ENCODE results near the gene LRIG1. TPM values are rescaled to one million over a fixed set of nuclear protein-coding genes. Genes with fewer than 3 reads are reported as not detected.
"Not testable (repeated sequence)": the region's sequence is repeated elsewhere in the genome, so short reads cannot be mapped to it uniquely, and the experiment has no call there.

LRIG1 gene
- total RNA-seq, 1 donor from 2014 or later = 111 TPM

GRCh38 chr3:66423791-66424190, 77.0 kb downstream of the LRIG1 start:
- no peak for DNase-seq (ENCODE audit: low read depth, low spot score)

GRCh38 chr3:66421893-66422292, 78.9 kb downstream of the LRIG1 start:
- DNase-seq (ENCODE audit: low read depth, low spot score) = not testable (repeated sequence)

GRCh38 chr3:66421144-66421543, 79.7 kb downstream of the LRIG1 start:
- not testable (repeated sequence) for DNase-seq (ENCODE audit: low read depth, low spot score)

GRCh38 chr3:66419036-66419435, 81.8 kb downstream of the LRIG1 start:
- no peak for DNase-seq (ENCODE audit: low read depth, low spot score)

GRCh38 chr3:66418475-66418931, 82.3 kb downstream of the LRIG1 start:
- DNase-seq (ENCODE audit: low read depth, low spot score) = no peak

GRCh38 chr3:66416556-66417304, 84.1 kb downstream of the LRIG1 start:
- DNase-seq (ENCODE audit: low read depth, low spot score) = no peak

- no peak for DNase-seq (ENCODE audit: low read depth, low spot score)
These were observed 84.9 kb downstream of the LRIG1 start for GRCh38 chr3:66415867-66416428.

- no peak for DNase-seq (ENCODE audit: low read depth, low spot score)
These were observed 86.0 kb downstream of the LRIG1 start for GRCh38 chr3:66414846-66415245.

- no peak for DNase-seq (ENCODE audit: low read depth, low spot score)
These were observed 87.6 kb downstream of the LRIG1 start for GRCh38 chr3:66413151-66413751.

GRCh38 chr3:66411961-66412887, 88.6 kb downstream of the LRIG1 start:
- DNase-seq (ENCODE audit: low read depth, low spot score) = no peak

GRCh38 chr3:66411474-66411873, 89.3 kb downstream of the LRIG1 start:
- DNase-seq (ENCODE audit: low read depth, low spot score) = no peak

- DNase-seq (ENCODE audit: low read depth, low spot score) = no peak
These were observed 89.8 kb downstream of the LRIG1 start for GRCh38 chr3:66410976-66411375.

- no peak for DNase-seq (ENCODE audit: low read depth, low spot score)
These were observed 90.8 kb downstream of the LRIG1 start for GRCh38 chr3:66409771-66410754.

- DNase-seq (ENCODE audit: low read depth, low spot score) = no peak
These were observed 93.1 kb downstream of the LRIG1 start for GRCh38 chr3:66407611-66408218.

- no peak for DNase-seq (ENCODE audit: low read depth, low spot score)
These were observed 93.8 kb downstream of the LRIG1 start for GRCh38 chr3:66406831-66407610.

GRCh38 chr3:66406163-66406562, 94.7 kb downstream of the LRIG1 start:
- DNase-seq (ENCODE audit: low read depth, low spot score) = no peak

- DNase-seq (ENCODE audit: low read depth, low spot score) = no peak
These were observed 95.1 kb downstream of the LRIG1 start for GRCh38 chr3:66405701-66406091.

GRCh38 chr3:66404903-66405700, 95.7 kb downstream of the LRIG1 start:
- DNase-seq (ENCODE audit: low read depth, low spot score) = no peak

Measured in pulmonary artery endothelial cell (primary cell).